Lung (tissue), 12 donors: Measurements from ENCODE around the gene CENPP. TPM values are rescaled to one million over a fixed set of nuclear protein-coding genes. Genes with fewer than 3 reads are reported as not detected.

Source experiments
- ATAC-seq: fragments of 200-7000 bp; cut with Tn5 transposase; one replicate; pipeline ENCODE4 v1.9.1; 2020; ENCODE audit warnings: moderate number of reproducible peaks; ENCODE audit not compliant: insufficient read depth, low FRiP score
- DNase-seq, 3 donors: peaks; one replicate each; pipeline ENCODE4 v3.0.0-alpha.2; 2013 to 2017
- H3K27ac ChIP-seq, 2 donors: one replicate each; pipeline ENCODE4 v1.5.1; 2013; ENCODE audit warnings: mild to moderate bottlenecking in 2 of 2, moderate library complexity in 2 of 2, control low read depth in 1 of 2, inconsistent platforms in 1 of 2, low read depth in 1 of 2, low read length in 1 of 2
- H3K27me3 ChIP-seq, 3 donors: one replicate each; pipeline ENCODE4 v1.5.1; 2013; ENCODE audit warnings: low read length in 2 of 3; ENCODE audit not compliant: control insufficient read depth in 3 of 3, insufficient read depth in 3 of 3
- H3K36me3 ChIP-seq, 4 donors: one replicate each; pipeline ENCODE4 v1.5.1; 2013; ENCODE audit warnings: low read length in 4 of 4, mild to moderate bottlenecking in 1 of 4, moderate library complexity in 1 of 4; ENCODE audit not compliant: control insufficient read depth in 4 of 4, insufficient read depth in 4 of 4
- H3K4me1 ChIP-seq, 5 donors: one replicate each; pipeline ENCODE4 v1.5.1; 2013; ENCODE audit warnings: low read length in 5 of 5, mild to moderate bottlenecking in 2 of 5, moderate library complexity in 1 of 5; ENCODE audit not compliant: control insufficient read depth in 5 of 5, insufficient read depth in 5 of 5
- H3K4me3 ChIP-seq: one replicate; pipeline ENCODE4 v1.5.1; 2013; ENCODE audit warnings: mild to moderate bottlenecking, control low read depth, moderate library complexity
- H3K9ac ChIP-seq, 2 donors: one replicate each; pipeline ENCODE4 v1.5.1; 2013; ENCODE audit warnings: low read length in 2 of 2, control low read depth in 1 of 2; ENCODE audit not compliant: insufficient read depth in 1 of 2
- H3K9me3 ChIP-seq, 4 donors: one replicate each; pipeline ENCODE4 v1.5.1; 2013; ENCODE audit warnings: low read length in 3 of 4, mild to moderate bottlenecking in 1 of 4, moderate library complexity in 1 of 4; ENCODE audit not compliant: control insufficient read depth in 4 of 4, insufficient read depth in 3 of 4
- WGBS, 2 donors: extraction: QIAGEN DNeasy Blood & Tissue Kit; methylation state at CpG; one replicate each; pipeline ENCODE4 v1.1.7; 2013; 5-methylcytosine and 5-hydroxymethylcytosine counted together
- polyA plus RNA-seq, 2 donors: library from polyadenylated mRNA; stranded (reverse); fragments of 200-250 nt; gene quantifications; one replicate each; pipeline ENCODE4 v1.2.1, GENCODE V29; 2013
- total RNA-seq, 2 donors: library from RNA; depleted of rRNA in 1 of 2; stranded (reverse); fragments of >200 nt in 1 of 2; gene quantifications; one replicate each; pipeline ENCODE4 v1.2.1, GENCODE V29; 2014 to 2021
- TF ChIP-seq, protein P1 (sequence below): IDR thresholded peaks from 2 replicates; pipeline ENCODE4 v1.5.1; 2012; ENCODE audit warnings: mild to moderate bottlenecking; ENCODE audit errors: control extremely low read depth, extremely low read depth
- donor health status: control.
- donor health status: control.
- donor health status: Bipolar disorder and iron deficiency.
- donor health status: healthy.
- donor health status: DM: yes; HTN: yes; CAD: no.

The CENPP gene
- total and polyA plus RNA-seq, 4 donors, result 1.2 to 11.8 (median 2.9) TPM

DNA sequence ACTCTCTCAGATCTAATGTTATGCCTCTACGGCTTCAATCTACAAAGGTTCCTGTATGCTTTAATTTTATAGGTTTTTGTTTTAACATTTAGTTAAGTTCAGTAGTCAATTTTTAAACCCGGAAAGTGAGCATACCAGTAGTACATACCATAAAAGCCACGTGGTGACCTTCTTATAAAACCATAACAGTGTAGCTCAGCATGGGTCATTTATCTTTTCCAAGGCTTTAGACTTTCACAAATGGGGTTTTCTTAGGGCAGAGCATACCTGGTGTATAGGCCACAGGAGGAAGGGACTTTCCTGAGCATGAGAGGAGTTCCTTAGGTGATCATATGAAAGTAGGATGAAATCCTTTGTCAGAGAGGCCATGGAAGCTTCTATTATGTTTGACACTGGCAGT is 186.9 kb downstream of the CENPP start:
- TF ChIP-seq, protein P1, sequence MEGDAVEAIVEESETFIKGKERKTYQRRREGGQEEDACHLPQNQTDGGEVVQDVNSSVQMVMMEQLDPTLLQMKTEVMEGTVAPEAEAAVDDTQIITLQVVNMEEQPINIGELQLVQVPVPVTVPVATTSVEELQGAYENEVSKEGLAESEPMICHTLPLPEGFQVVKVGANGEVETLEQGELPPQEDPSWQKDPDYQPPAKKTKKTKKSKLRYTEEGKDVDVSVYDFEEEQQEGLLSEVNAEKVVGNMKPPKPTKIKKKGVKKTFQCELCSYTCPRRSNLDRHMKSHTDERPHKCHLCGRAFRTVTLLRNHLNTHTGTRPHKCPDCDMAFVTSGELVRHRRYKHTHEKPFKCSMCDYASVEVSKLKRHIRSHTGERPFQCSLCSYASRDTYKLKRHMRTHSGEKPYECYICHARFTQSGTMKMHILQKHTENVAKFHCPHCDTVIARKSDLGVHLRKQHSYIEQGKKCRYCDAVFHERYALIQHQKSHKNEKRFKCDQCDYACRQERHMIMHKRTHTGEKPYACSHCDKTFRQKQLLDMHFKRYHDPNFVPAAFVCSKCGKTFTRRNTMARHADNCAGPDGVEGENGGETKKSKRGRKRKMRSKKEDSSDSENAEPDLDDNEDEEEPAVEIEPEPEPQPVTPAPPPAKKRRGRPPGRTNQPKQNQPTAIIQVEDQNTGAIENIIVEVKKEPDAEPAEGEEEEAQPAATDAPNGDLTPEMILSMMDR, result no peak
- no peaks in the 10 kb centered on the region for H3K9me3 ChIP-seq
- 56 to 77% methylated on average over 3 of the region's 3 CpGs for WGBS, 2 donors
- H3K4me1 ChIP-seq, result peaks cover 0 to 14% (median 3%) of the 10 kb centered on the region in 5 donors
- H3K4me3 ChIP-seq, result no peak overlapping the region
- H3K9ac ChIP-seq, result no peak overlapping the region
- peaks cover 0 to 14% (median 2%) of the 10 kb centered on the region in 4 donors for H3K36me3 ChIP-seq
- DNase-seq (no peak), ATAC-seq (no peak)
- no peaks in the 10 kb centered on the region for H3K27me3 ChIP-seq
- no peak overlapping the region for H3K27ac ChIP-seq

DNA sequence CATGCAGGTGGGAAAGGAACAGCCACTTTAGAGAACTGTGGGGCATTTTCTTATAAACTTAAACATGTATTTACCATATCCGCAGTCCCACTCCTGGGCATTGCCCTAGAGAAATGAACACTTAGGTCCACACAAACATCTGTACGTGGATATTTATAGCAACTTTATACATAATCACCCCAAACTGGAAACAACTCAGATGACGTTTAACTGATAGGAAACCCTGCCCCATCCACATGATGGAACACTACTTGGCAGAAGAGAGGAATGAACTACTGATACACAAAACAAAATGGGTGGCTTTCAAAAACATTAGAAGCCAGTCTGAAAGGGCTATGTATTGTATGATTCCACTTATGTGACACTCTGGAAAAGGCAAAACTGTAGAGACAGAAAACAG is 187.6 kb downstream of the CENPP start:
- ATAC-seq (no peak), DNase-seq (no peak)
- no peak overlapping the region for H3K4me3 ChIP-seq
- no peak overlapping the region for H3K9ac ChIP-seq
- no peaks in the 10 kb centered on the region for H3K27me3 ChIP-seq
- H3K4me1 ChIP-seq, result peaks cover 0 to 7% (median 3%) of the 10 kb centered on the region in 5 donors
- H3K9me3 ChIP-seq, result no peaks in the 10 kb centered on the region
- 70 to 71% methylated on average over 3 of the region's 3 CpGs for WGBS, 2 donors
- TF ChIP-seq, protein P1, result no peak
- no peak overlapping the region for H3K27ac ChIP-seq
- H3K36me3 ChIP-seq, result peaks cover 0 to 20% (median 2%) of the 10 kb centered on the region in 4 donors

DNA sequence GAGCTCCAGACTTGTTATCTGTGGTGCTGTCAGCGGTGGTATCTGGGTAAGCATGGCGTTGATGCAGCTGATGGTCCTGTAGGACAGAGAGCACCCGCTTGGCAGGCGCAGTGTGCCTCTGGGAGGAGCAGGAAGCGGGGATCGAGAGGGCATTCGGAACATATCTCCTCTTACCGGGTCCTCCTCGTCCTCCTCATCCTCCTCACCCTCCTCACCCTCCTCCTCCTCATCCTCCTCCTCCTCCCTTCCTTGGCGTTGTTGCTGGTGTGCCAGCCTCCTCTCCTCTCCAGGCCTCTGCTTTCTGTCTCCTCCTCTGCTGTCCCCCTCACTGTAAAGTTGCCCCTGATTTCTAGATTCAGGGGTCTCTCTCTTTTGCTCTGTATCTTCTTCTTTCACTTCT is 188.9 kb downstream of the CENPP start:
- TF ChIP-seq, protein P1, result no peak
- Histone ChIP-seq H3K27me3 (no peaks in the 10 kb centered on the region), H3K4me1 (peaks cover 0 to 3% (median 0%) of the 10 kb centered on the region in 5 donors), H3K36me3 (peaks cover 0 to 23% (median 2%) of the 10 kb centered on the region in 4 donors), H3K4me3 (no peak overlapping the region), H3K27ac (no peak overlapping the region), H3K9me3 (no peaks in the 10 kb centered on the region), H3K9ac (no peak overlapping the region)
- WGBS, 2 donors, result 94 to 96% methylated on average over 10 of the region's 10 CpGs
- no peak for ATAC-seq
- DNase-seq, result no peak

DNA sequence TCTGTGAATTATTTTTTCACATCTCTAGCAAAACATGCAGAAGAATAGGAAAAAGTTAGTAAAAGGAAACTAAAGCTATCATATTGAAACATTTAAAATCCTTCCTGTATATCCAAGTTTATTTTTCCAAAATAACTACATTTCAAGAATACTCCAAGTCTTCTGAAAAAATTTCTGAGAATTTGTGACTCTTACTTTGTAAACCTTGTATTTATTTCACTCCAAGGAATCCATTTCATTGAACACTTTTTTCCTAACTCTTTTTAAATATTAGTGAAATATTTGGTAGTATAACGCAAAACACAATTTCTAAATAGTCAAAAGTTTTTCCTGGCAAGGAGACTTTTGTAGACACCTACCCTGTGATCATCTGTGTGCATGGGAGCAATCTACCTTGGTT is 190.8 kb downstream of the CENPP start:
- H3K9ac ChIP-seq, result no peak overlapping the region
- ATAC-seq (no peak), DNase-seq (no peak)
- WGBS, 2 donors, result 95 to 98% methylated on average over 1 of the region's 1 CpG
- no peaks in the 10 kb centered on the region for H3K9me3 ChIP-seq
- H3K36me3 ChIP-seq, result peaks cover 0 to 23% (median 4%) of the 10 kb centered on the region in 4 donors
- H3K4me3 ChIP-seq, result no peak overlapping the region
- H3K4me1 ChIP-seq, result peaks cover 0 to 3% (median 0%) of the 10 kb centered on the region in 5 donors
- TF ChIP-seq, protein P1, result no peak
- no peak overlapping the region for H3K27ac ChIP-seq
- H3K27me3 ChIP-seq, result no peaks in the 10 kb centered on the region
